Bronchial epithelial cell (primary cell): ENCODE results near the gene PITX1. TPM values are rescaled to one million over a fixed set of nuclear protein-coding genes. Genes with fewer than 3 reads are reported as not detected.

Experiments
- DNase-seq: peaks from one replicate; pipeline ENCODE4 v3.0.0-alpha.2; 2010; ENCODE audit warnings: low read depth
- FAIRE-seq: peaks from 2 replicates; lab custom pipeline; 2011; peaks lifted over from hg19 to GRCh38; lab: Jason Lieb, UNC
- H3K27me3 ChIP-seq: 2 replicates; pipeline ENCODE4 v1.5.1; 2011; ENCODE audit warnings: low read length; ENCODE audit not compliant: control insufficient read depth, insufficient read depth
- H3K36me3 ChIP-seq: 2 replicates; pipeline ENCODE4 v1.5.1; 2011; ENCODE audit warnings: low read length; ENCODE audit not compliant: control insufficient read depth, insufficient read depth
- H3K4me3 ChIP-seq: 2 replicates; pipeline ENCODE4 v1.5.1; 2011; ENCODE audit warnings: mild to moderate bottlenecking, low read depth, low read length, control low read depth
- total RNA-seq: library from RNA; depleted of rRNA; stranded (reverse); fragments of >200 nt; gene quantifications from 2 replicates; pipeline ENCODE4 v1.2.1, GENCODE V29; 2014
- TF ChIP-seq, protein P1 (sequence below): IDR thresholded peaks from 2 replicates; pipeline ENCODE4 v1.5.1; 2011; ENCODE audit warnings: mild to moderate bottlenecking, moderate library complexity, low read length, control low read depth, inconsistent platforms; ENCODE audit not compliant: insufficient read depth, severe bottlenecking

Gene PITX1
- total RNA-seq, 1 donor from 2014 or later = 87.7 TPM

- Histone ChIP-seq H3K27me3 (no peaks in the 10 kb centered on the region), H3K36me3 (no peaks in the 10 kb centered on the region), H3K4me3 (no peak overlapping the region)
- FAIRE-seq (no peak), DNase-seq (no peak)
- TF ChIP-seq, protein P1, sequence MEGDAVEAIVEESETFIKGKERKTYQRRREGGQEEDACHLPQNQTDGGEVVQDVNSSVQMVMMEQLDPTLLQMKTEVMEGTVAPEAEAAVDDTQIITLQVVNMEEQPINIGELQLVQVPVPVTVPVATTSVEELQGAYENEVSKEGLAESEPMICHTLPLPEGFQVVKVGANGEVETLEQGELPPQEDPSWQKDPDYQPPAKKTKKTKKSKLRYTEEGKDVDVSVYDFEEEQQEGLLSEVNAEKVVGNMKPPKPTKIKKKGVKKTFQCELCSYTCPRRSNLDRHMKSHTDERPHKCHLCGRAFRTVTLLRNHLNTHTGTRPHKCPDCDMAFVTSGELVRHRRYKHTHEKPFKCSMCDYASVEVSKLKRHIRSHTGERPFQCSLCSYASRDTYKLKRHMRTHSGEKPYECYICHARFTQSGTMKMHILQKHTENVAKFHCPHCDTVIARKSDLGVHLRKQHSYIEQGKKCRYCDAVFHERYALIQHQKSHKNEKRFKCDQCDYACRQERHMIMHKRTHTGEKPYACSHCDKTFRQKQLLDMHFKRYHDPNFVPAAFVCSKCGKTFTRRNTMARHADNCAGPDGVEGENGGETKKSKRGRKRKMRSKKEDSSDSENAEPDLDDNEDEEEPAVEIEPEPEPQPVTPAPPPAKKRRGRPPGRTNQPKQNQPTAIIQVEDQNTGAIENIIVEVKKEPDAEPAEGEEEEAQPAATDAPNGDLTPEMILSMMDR = no peak
These were observed 21.9 kb downstream of the PITX1 start for GRCh38 chr5:135012033-135012588.

DNA sequence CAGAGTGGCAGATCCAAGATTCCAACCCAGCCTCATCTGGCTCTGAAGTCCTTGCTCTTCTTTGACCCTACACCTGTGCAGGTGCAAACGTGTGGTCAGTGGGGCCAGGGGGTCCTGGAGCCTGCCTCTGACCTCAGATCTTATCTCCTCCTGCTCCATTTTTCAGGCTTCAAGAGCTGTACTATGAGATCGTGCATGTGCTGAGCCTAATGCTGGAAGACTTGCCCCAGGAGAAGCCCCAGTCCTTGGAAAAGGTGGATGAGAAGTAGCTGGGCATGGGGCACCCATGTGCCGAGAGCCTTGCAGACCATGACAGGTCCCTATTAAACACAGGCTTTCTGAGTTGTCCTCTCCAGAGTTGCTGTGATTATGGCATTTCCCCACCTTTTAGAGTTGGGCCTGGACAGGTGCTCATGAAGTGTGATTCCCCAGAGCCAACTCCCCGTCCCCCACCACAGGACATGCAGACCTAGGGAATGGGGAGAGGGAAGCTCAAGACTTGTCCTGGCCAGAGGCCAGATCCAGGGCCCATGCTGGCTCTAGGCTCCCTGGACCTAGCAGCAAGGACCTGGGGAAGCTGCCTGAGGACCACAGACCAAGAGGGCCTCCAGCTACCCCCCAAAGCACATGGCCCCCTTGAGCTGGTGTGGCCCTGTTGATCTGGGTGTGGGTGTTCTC is 22.5 kb downstream of the PITX1 start:
- no peak for DNase-seq
- Histone ChIP-seq H3K4me3 (no peak overlapping the region), H3K36me3 (no peaks in the 10 kb centered on the region), H3K27me3 (no peaks in the 10 kb centered on the region)
- no peak for FAIRE-seq
- TF ChIP-seq, protein P1 = no peak

DNA sequence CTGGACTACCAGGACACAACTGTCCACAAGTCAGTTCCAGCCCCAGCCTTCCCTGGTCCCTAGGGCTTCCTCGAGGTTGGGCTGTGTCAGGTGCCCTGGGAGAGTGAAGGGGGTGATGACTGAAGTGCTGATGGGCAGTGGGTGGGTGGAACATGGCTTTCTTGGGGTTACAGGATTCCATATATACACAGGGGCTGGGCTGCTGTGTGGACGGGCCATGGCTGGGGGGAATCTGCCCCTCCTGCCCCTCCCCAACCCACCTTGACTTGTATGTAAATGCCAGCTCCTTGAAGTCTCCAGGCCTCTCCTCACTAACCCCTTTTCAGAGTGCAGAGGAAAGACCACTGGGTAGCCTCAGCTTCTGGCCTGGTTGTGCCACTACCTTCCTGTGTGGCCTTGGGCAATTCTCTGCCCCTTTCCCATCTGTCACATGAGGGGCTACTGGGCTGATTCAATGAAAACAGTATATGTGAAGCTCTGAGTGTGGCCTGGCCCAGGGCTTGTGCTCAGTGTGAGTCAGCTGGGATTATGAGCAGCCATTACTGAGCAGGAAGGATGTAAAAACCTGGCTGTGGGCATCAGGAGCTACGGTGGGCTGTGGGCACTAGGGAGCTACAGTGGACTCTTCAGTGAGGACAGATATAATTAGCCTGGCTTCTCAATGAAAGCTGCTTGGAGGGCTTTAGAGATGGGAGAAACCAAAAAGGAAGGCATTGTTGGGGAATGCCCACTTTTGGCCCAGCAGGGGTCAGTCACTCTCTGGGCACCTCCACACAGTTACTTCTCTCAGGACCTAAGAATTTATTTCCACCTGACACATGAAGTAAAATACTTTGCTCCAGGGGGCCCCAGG is 23.3 kb downstream of the PITX1 start:
- TF ChIP-seq, protein P1 = peak; percentile 28
- H3K27me3 ChIP-seq = no peaks in the 10 kb centered on the region
- no peaks in the 10 kb centered on the region for H3K36me3 ChIP-seq
- DNase-seq (no peak), FAIRE-seq (peak; percentile 91)
- no peak overlapping the region for H3K4me3 ChIP-seq

- TF ChIP-seq, protein P1 = no peak
- Histone ChIP-seq H3K4me3 (no peak overlapping the region), H3K36me3 (no peaks in the 10 kb centered on the region), H3K27me3 (no peaks in the 10 kb centered on the region)
- DNase-seq (no peak), FAIRE-seq (no peak)
These were observed 24.1 kb downstream of the PITX1 start for GRCh38 chr5:135009736-135010501.

- no peaks in the 10 kb centered on the region for H3K27me3 ChIP-seq
- TF ChIP-seq, protein P1 = no peak
- peak; percentile 83 for FAIRE-seq
- no peaks in the 10 kb centered on the region for H3K36me3 ChIP-seq
- H3K4me3 ChIP-seq = no peak overlapping the region
- no peak for DNase-seq
These were observed 24.9 kb downstream of the PITX1 start for GRCh38 chr5:135008981-135009735.
